ENCODE measurements around the gene TIAM1.

The TIAM1 gene

DNA sequence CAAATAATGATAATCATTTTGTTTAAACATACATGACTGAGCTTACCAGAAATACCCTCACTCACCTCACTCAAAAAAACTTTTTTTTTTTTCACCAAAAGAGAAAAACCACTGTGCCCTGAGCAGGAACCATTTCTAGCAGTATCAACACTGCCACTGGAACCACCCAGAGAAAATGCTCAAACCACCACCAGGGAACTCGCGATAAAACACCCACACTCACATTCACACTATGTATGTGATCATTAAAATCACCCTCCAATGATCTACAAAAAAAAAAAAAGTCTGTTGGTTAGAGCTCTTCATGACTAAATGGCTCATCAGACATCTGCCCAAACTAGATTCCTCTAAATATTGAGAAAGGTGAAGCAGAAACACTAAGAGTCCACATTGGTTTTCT lies 11.5 kb downstream of the TIAM1 start:
- no peak for DNase-seq (ENCODE audit: low read depth in 2 of 2)

DNA sequence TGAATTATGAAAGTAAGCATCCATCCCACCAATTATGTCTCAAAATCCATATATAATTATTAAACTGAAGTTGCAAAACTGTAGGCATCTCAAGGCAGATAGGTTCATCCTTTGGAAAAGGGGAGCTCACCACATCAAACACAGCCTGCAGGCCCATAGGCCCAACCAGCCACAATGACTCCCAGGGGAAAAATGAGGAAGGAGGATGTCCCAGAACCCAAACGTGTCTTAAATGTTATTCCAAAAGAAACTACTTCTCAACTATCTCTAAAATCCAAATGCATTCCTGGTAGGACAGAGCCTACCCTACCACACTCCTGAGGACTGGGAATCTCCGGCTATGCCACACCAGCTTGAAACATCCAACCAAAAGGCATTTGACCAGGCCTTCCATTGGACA lies 12.8 kb downstream of the TIAM1 start:
- DNase-seq (ENCODE audit: low read depth in 2 of 2), result no peak

- DNase-seq (ENCODE audit: low read depth in 2 of 2), result no peak
Observed at GRCh38 chr21:31330144-31330483, 13.9 kb downstream of the TIAM1 start.

GRCh38 chr21:31329456-31330143 lies 14.5 kb downstream of the TIAM1 start:
- DNase-seq (ENCODE audit: low read depth in 2 of 2), result no peak

GRCh38 chr21:31326522-31327242 lies 17.4 kb downstream of the TIAM1 start:
- peak; percentile 51 to 56 for DNase-seq (ENCODE audit: low read depth in 2 of 2)

DNA sequence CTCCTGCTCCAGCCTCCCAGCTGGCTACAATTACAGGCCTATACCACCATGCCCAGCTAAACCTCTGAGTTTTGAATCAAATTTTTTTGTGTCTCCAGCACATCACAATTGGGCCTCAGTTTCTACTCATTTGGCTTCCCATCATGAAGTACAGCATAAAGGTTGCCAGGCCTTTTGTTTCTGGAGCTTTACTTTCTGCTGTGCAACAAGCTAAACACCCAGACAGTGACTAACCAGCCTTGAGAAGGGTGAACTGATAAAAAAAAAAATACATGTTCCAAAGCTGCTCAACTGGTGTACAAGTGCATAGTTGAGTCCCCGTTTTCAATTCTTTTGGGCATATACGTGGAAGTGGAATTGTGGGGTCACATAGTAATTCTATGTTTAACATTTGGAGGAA lies 25.1 kb downstream of the TIAM1 start:
- DNase-seq (ENCODE audit: low read depth in 2 of 2), result no peak

GRCh38 chr21:31317688-31318087 lies 26.4 kb downstream of the TIAM1 start:
- no peak for DNase-seq (ENCODE audit: low read depth in 2 of 2)

DNA sequence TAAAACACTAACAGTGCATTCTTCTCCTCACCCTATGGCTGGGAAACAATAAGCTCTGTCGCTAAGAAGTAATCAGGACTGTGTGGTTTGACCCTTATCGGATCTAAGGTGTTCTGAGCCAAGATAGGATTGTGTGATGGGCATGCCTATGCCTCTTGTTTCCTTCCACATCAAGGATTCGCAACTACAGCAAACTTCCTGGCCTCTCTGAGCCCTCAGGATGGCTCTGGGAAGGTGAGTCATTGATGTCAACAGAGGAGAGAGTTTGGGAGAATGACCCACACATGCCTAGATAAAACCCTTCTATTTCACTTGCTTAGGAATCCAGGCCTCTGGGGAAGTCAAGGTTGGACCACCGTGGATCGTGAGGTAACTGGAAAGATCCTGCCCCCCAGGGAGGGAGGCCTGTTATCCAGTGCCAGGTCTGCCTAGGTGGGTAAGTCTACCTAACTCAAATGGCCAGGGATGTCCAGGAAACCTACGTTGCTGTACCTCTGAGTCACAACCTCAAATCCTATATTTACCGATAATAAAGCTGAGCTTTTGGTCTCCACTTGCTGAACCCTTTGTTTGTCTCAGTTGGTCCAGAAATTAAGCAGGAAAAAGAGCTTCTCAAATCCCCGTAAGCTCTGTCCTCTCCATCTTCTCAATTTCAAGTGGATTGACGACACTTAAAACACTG lies 27.4 kb downstream of the TIAM1 start:
- DNase-seq (ENCODE audit: low read depth in 2 of 2), result no peak

GRCh38 chr21:31316072-31316471 lies 28.0 kb downstream of the TIAM1 start:
- DNase-seq (ENCODE audit: low read depth in 2 of 2), result no peak

GRCh38 chr21:31310750-31311149 lies 33.3 kb downstream of the TIAM1 start:
- DNase-seq (ENCODE audit: low read depth in 2 of 2), result no peak

DNA sequence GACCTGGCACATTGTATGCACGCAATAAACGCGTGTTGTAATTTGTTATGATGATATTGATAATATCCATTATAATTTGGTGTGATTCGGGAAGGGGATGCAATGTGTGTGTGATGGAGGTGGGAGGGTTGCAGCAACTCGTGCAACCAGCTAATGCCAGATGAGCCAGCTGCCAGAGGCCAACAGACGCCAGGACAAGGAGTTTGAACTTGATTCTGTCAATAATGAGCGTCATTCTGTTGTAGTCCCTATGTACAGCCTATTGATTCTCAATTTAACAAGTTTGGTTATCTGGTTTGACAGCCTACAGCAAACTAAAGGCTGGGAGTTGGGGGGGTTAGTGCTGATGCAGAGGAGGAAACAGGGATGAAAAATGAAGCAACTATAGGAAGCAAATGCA lies 35.5 kb downstream of the TIAM1 start:
- no peak for DNase-seq (ENCODE audit: low read depth in 2 of 2)

DNA sequence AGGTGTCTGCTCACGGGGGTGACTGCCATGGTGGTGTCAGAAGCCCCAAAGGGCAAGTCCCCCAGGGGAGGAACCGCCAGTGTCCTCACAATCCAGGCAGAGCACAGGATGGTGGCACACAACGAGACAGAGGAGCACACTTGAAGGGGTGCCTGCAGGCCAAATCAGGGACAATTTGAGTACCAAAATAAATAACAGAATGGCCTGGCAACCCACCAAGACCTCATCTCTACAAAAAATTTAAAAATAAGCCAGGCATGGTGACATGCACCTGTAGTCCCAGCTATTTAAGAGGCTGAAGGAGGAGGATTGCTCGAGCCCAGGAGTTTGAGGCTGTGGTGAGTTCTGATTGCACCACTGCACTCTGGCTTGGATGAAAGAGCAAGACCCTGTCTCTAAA lies 38.2 kb downstream of the TIAM1 start:
- no peak for DNase-seq (ENCODE audit: low read depth in 2 of 2)

DNA sequence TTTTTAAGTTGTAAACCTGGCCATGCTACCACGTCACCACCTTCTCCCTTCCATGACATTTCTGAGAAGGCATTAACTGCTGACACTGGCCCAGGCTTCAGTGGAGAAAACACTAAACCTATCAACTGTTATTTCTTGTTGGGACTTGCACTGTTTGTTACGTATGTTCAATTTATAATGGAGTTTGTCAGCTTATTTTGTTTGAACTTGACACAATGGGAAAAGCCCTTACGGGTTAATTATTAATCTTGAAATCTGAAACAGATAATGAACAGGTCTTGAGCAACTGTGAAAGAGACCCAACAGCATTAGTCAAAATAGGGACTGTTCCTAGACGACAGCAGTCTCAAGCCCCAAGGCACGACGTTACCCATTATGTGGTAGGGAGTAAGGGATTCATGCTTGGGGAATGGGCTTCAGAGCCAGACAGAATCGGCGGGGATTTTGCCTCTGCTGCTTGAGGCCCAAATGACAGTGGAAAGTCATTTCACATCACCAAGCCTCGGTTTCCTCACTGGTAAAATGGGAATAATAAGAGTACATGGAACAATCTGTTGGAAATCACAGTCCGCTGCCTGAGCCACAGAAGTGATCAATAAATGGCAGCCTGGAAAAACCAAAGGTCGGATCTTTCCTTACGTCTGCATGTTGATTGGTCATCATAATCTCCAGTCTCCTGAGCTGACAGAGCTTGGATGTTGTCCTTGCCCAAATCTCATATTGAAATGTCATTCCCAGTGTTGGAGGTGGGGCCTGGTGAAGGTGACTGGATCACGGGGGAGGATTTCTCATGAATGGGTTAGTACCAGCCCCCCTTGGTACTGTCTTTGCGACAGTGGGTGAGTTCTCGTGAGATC lies 44.5 kb downstream of the TIAM1 start:
- no peak for DNase-seq (ENCODE audit: low read depth in 2 of 2)

- DNase-seq (ENCODE audit: low read depth in 2 of 2), result no peak
Observed at GRCh38 chr21:31298618-31299269, 45.3 kb downstream of the TIAM1 start.

DNA sequence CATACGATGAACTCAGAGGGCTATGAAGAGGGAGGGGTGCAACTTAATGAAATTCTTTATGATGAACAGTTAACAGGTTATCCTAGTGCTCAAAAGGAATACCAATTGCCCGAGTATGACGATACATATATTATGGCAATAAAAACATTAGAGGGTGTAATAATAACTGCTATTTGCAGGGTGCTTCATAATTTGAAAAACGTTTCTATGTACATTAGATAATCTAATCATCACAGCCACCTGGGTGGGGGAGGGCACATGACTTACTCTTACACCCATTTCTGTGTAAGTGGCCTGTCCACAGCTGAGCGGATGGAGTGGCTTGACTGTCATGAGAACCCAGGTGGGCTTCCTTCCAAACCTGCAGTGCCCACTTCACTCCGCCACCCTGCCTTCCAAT lies 46.3 kb downstream of the TIAM1 start:
- no peak for DNase-seq (ENCODE audit: low read depth in 2 of 2)

- no peak for DNase-seq (ENCODE audit: low read depth in 2 of 2)
Observed at GRCh38 chr21:31295676-31296075, 48.4 kb downstream of the TIAM1 start.

DNA sequence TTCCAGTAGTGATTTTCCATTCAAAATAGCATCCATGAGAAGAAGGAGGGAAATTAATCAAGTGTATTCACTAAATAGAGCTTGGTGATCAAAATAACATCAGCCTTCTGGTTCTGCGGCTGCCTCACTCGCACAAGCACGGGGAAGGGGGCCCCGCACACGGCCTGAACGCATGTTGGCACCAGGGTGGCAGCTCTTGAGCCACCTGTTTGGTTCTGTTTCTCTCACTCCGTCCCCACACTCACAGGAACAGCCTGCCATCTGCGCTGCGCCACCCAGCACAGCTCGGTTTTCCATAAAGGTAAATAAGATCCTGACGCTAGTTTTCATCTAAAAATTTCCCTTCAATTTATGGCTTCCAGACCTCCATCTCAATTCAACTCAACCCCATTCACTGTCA lies 49.4 kb downstream of the TIAM1 start:
- DNase-seq (ENCODE audit: low read depth in 2 of 2), result no peak

DNA sequence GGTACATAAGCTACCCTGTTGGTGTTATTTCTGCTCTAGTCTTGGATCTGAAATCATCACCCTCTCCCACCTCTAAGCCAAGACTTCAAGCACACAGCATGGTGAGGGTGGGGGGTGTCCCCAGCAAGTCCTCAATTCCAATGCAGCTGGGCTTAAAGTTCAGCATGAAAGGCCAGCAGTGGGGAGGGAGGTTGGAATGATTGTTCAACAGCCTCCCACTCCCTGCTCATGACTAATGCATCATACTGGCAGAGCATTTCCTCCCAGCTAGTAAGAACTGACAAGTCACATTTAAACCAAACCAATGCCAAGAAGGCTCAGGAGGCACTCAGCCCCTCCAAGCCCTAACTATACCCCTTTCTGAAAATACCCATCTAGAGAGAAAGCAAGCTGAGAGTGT lies 50.1 kb downstream of the TIAM1 start:
- peak; percentile 79 for DNase-seq (ENCODE audit: low read depth in 2 of 2)

GRCh38 chr21:31290765-31291164 lies 53.3 kb downstream of the TIAM1 start:
- no peak for DNase-seq (ENCODE audit: low read depth in 2 of 2)

DNA sequence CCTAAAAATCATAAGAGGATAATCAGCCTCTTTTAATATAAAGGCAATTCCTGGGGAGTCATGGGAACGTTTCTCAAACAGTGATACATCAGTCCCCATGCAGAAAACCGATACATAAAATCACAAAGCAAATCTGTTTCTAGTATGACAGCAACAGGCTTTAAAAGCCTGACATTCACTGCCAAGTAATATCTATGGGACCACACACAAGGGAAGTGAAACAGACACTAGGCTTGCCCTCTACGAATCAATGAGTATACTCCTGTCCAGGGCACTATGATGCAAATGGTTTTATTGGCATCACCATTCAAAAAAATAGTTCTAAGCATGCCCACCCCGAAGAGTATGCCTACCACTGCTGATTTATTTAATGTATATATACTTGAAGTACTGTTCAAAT lies 54.4 kb downstream of the TIAM1 start:
- no peak for DNase-seq (ENCODE audit: low read depth in 2 of 2)

DNA sequence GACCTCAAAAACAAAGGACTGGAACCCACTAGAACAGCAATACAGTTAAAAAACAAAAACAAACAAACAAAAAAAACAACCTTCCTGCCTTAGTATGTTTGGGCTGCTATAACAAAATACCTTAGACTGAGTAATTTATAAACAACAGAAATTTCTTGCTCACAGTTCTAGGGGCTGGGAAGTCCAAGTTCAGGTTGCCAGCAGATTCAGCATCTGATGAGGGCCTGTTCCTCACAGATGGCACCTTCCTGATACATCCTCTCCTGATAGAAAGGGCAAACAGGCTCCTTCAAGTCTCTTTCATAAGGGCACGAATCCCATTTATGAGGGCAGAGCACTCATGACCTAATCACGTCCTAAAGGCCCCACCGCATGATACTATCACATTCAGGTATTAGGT lies 55.9 kb downstream of the TIAM1 start:
- DNase-seq (ENCODE audit: low read depth in 2 of 2), result no peak

GRCh38 chr21:31287201-31287600 lies 56.9 kb downstream of the TIAM1 start:
- no peak for DNase-seq (ENCODE audit: low read depth in 2 of 2)
